GM21381 (cell line): ENCODE data around the gene PDCD4.

Experiments used
- ATAC-seq: cut with Tn5 transposase; IDR thresholded peaks from one replicate; pipeline ENCODE4 v1.9.1; 2021; ENCODE audit warnings: mild to moderate bottlenecking, moderate library complexity; ENCODE audit not compliant: unreplicated experiment

Gene PDCD4

GRCh38 chr10:110841767-110842267 lies 29.9 kb upstream of the PDCD4 start:
- ATAC-seq, result peak; percentile 57

- ATAC-seq, result no peak
Measured at GRCh38 chr10:110842326-110842904, 29.3 kb upstream of the PDCD4 start.

GRCh38 chr10:110843031-110843430 lies 28.7 kb upstream of the PDCD4 start:
- peak; percentile 82 for ATAC-seq

GRCh38 chr10:110843796-110844616 lies 27.7 kb upstream of the PDCD4 start:
- no peak for ATAC-seq

GRCh38 chr10:110844617-110844881 lies 27.2 kb upstream of the PDCD4 start:
- no peak for ATAC-seq

GRCh38 chr10:110845192-110845755 lies 26.5 kb upstream of the PDCD4 start:
- no peak for ATAC-seq

- ATAC-seq, result no peak
Measured at GRCh38 chr10:110845756-110846620, 25.7 kb upstream of the PDCD4 start.

- no peak for ATAC-seq
Measured at GRCh38 chr10:110847374-110847773, 24.4 kb upstream of the PDCD4 start.

GRCh38 chr10:110848106-110848505 lies 23.6 kb upstream of the PDCD4 start:
- no peak for ATAC-seq

- no peak for ATAC-seq
Measured at GRCh38 chr10:110850099-110850498, 21.6 kb upstream of the PDCD4 start.

- no peak for ATAC-seq
Measured at GRCh38 chr10:110851020-110851612, 20.6 kb upstream of the PDCD4 start.

- peak; percentile 47 for ATAC-seq
Measured at GRCh38 chr10:110852255-110852896, 19.4 kb upstream of the PDCD4 start.

GRCh38 chr10:110852947-110853346 lies 18.8 kb upstream of the PDCD4 start:
- ATAC-seq, result no peak

- ATAC-seq, result no peak
Measured at GRCh38 chr10:110853921-110854605, 17.7 kb upstream of the PDCD4 start.

- ATAC-seq, result no peak
Measured at GRCh38 chr10:110857265-110858171, 14.2 kb upstream of the PDCD4 start.

GRCh38 chr10:110858297-110858934 lies 13.3 kb upstream of the PDCD4 start:
- no peak for ATAC-seq

GRCh38 chr10:110859206-110859972 lies 12.3 kb upstream of the PDCD4 start:
- no peak for ATAC-seq

- ATAC-seq, result no peak
Measured at GRCh38 chr10:110859973-110860376, 11.8 kb upstream of the PDCD4 start.
